Measurements from ENCODE around the gene CLEC18A.
A peak's percentile ranks its signal among the peaks of the same experiment; 100 is the strongest.
"Not testable (repeated sequence)": the region's sequence is repeated elsewhere in the genome, so short reads cannot be mapped to it uniquely, and the experiment has no call there.

The CLEC18A gene

GRCh38 chr16:69938981-69939820 lies 11.9 kb upstream of the CLEC18A start:
- no peak overlapping the region for H3K4me3 ChIP-seq (ENCODE audit: control insufficient read depth, low read depth, low read length)
- TF ChIP-seq, protein P1, sequence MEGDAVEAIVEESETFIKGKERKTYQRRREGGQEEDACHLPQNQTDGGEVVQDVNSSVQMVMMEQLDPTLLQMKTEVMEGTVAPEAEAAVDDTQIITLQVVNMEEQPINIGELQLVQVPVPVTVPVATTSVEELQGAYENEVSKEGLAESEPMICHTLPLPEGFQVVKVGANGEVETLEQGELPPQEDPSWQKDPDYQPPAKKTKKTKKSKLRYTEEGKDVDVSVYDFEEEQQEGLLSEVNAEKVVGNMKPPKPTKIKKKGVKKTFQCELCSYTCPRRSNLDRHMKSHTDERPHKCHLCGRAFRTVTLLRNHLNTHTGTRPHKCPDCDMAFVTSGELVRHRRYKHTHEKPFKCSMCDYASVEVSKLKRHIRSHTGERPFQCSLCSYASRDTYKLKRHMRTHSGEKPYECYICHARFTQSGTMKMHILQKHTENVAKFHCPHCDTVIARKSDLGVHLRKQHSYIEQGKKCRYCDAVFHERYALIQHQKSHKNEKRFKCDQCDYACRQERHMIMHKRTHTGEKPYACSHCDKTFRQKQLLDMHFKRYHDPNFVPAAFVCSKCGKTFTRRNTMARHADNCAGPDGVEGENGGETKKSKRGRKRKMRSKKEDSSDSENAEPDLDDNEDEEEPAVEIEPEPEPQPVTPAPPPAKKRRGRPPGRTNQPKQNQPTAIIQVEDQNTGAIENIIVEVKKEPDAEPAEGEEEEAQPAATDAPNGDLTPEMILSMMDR (conservative IDR thresholded peaks at IDR 0.05; ENCODE audit: control insufficient read depth, insufficient read depth, low read depth, low read length): no peak

GRCh38 chr16:69939821-69940585 lies 11.1 kb upstream of the CLEC18A start:
- no peak overlapping the region for H3K4me3 ChIP-seq (ENCODE audit: control insufficient read depth, low read depth, low read length)
- TF ChIP-seq, protein P1 (conservative IDR thresholded peaks at IDR 0.05; ENCODE audit: control insufficient read depth, insufficient read depth, low read depth, low read length): no peak
- no peak for DNase-seq (ENCODE audit: low read depth)

More at GRCh38 chr16:69938981-69939820, 11.9 kb upstream of the CLEC18A start:
- DNase-seq (ENCODE audit: low read depth): no peak

DNA sequence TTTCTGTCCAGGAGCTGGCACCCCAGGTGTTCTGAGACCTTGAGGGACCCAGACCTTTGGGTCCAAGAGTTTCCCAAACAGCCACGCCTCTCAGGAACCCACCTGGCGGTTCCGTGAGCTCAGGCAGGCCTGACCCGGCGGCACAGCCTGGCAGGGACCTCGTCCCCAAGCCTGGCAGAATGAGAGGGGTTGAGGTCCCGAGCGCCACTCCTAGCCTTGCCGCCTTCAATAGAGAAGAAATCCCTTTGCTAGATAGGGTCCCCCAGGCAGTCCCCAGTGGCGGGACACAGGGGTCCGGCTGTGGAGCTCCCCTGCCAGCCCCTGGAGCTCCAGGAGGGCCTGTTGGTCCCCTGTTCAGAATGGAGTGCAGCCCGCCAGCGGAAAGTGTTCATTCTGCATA lies 10.5 kb upstream of the CLEC18A start:
- no peak overlapping the region for H3K4me3 ChIP-seq (ENCODE audit: control insufficient read depth, low read depth, low read length)
- TF ChIP-seq, protein P1 (conservative IDR thresholded peaks at IDR 0.05; ENCODE audit: control insufficient read depth, insufficient read depth, low read depth, low read length): no peak
- no peak for DNase-seq (ENCODE audit: low read depth)

GRCh38 chr16:69941251-69942098 lies 9.7 kb upstream of the CLEC18A start:
- no peak overlapping the region for H3K4me3 ChIP-seq (ENCODE audit: control insufficient read depth, low read depth, low read length)
- TF ChIP-seq, protein P1 (conservative IDR thresholded peaks at IDR 0.05; ENCODE audit: control insufficient read depth, insufficient read depth, low read depth, low read length): no peak
- peak; percentile 28 for DNase-seq (ENCODE audit: low read depth)

- H3K4me3 ChIP-seq (ENCODE audit: control insufficient read depth, low read depth, low read length): no peak overlapping the region
- TF ChIP-seq, protein P1 (conservative IDR thresholded peaks at IDR 0.05; ENCODE audit: control insufficient read depth, insufficient read depth, low read depth, low read length): no peak
- DNase-seq (ENCODE audit: low read depth): no peak
These were observed 9.0 kb upstream of the CLEC18A start for GRCh38 chr16:69942099-69942491.

DNA sequence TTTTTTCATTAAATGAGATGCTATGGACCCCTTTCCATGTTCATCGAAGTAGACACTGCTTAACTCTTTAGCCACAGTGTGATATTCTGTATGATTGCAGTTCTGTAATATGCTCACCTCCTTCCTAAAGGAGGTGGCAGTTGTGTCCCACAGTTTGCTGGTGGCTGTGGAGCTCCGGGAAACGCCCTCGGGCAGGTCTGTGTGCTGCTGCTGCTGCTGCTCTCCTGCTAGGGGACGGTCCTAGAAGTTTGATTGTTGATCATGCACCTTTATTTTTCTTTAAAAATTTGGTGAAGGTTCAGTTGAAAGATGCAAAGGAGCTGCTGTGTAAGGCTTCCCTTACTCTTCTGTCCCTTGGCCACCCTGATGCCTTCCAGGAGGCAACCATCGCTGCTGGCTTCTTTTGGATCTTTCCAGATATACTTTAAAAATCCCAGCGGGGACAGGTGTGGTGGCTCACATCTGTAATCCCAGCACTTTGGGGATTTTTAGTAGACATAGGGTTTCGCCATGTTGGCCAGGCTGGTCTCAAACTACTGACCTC lies 8.4 kb upstream of the CLEC18A start:
- H3K4me3 ChIP-seq (ENCODE audit: control insufficient read depth, low read depth, low read length): no peak overlapping the region
- no peak for DNase-seq (ENCODE audit: low read depth)
- TF ChIP-seq, protein P1 (conservative IDR thresholded peaks at IDR 0.05; ENCODE audit: control insufficient read depth, insufficient read depth, low read depth, low read length): no peak

- not testable (repeated sequence) for H3K4me3 ChIP-seq (ENCODE audit: control insufficient read depth, low read depth, low read length); DNase-seq (ENCODE audit: low read depth)
These were observed 7.7 kb upstream of the CLEC18A start for GRCh38 chr16:69943241-69944036.

- DNase-seq (ENCODE audit: low read depth); H3K4me3 ChIP-seq (ENCODE audit: control insufficient read depth, low read depth, low read length): not testable (repeated sequence)
These were observed 723 bp upstream of the CLEC18A start for GRCh38 chr16:69950411-69950810.

DNA sequence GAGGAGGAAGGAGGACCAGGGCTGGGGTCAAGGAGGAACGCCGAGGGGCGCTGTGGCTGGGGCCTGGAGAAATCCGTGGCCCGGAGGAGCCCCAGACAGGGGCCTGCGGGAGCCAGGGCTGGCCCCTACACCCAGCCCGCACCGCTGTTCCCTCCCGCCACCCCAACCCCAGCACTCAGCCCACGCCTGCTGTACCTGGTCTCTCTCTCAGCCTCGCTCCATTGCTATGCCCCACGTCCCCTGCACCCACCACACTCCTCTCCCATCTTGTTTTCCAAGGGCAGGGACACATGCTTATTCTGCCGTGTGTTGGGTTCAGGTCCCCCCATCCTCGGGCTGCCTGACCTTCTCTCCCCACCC lies 518 bp downstream of the CLEC18A start:
- not testable (repeated sequence) for H3K4me3 ChIP-seq (ENCODE audit: control insufficient read depth, low read depth, low read length); DNase-seq (ENCODE audit: low read depth)

All from fibroblast of mammary gland (primary cell).